ENCODE data around the gene MYBL2. TPM values are rescaled to one million over a fixed set of nuclear protein-coding genes. Genes with fewer than 3 reads are reported as not detected.

MYBL2 gene
- total RNA-seq: 10 to 100 TPM in 1 of 2 donors, 1 to 10 TPM in 1; 6.1 to 10.5 TPM
- polyA plus RNA-seq (ENCODE audit: insufficient read length in 6 of 6): 10 to 100 TPM; 15.5 to 37.5 (median 22.7) TPM
- long read RNA-seq, donor 1, partial matches to known transcripts: 0 of 5 reads
- long read RNA-seq, donor 1, other reads (novel, unspliced or antisense): 0 of 5 reads
- long read RNA-seq, donor 2, partial matches to known transcripts: 0 of 3 reads
- long read RNA-seq, donor 2, other reads (novel, unspliced or antisense): 0 of 3 reads
- long read RNA-seq, donor 3, partial matches to known transcripts: 0 of 3 reads
- long read RNA-seq, donor 3, other reads (novel, unspliced or antisense): 0 of 3 reads
- long read RNA-seq, donor 4, partial matches to known transcripts: 2 of 3 reads
- long read RNA-seq, donor 4, other reads (novel, unspliced or antisense): 0 of 3 reads
- long read RNA-seq, donor 5, partial matches to known transcripts: 0 of 3 reads
- long read RNA-seq, donor 5, other reads (novel, unspliced or antisense): 0 of 3 reads
- long read RNA-seq, donor 6, partial matches to known transcripts: 0 of 4 reads
- long read RNA-seq, donor 6, other reads (novel, unspliced or antisense): 0 of 4 reads
- long read RNA-seq, donor 7, partial matches to known transcripts: 0 of 3 reads
- long read RNA-seq, donor 7, other reads (novel, unspliced or antisense): 0 of 3 reads
- long read RNA-seq, donor 8, partial matches to known transcripts: 0 of 4 reads
- long read RNA-seq, donor 8, other reads (novel, unspliced or antisense): 0 of 4 reads
- long read RNA-seq, donor 9: 0 reads
- long read RNA-seq, donor 10, partial matches to known transcripts: 1 of 1 reads
- long read RNA-seq, donor 10, other reads (novel, unspliced or antisense): 0 of 1 reads
- long read RNA-seq, donor 11, partial matches to known transcripts: 0 of 1 reads
- long read RNA-seq, donor 11, other reads (novel, unspliced or antisense): 0 of 1 reads
- long read RNA-seq, donor 12, partial matches to known transcripts: 0 of 4 reads
- long read RNA-seq, donor 12, other reads (novel, unspliced or antisense): 0 of 4 reads

DNA sequence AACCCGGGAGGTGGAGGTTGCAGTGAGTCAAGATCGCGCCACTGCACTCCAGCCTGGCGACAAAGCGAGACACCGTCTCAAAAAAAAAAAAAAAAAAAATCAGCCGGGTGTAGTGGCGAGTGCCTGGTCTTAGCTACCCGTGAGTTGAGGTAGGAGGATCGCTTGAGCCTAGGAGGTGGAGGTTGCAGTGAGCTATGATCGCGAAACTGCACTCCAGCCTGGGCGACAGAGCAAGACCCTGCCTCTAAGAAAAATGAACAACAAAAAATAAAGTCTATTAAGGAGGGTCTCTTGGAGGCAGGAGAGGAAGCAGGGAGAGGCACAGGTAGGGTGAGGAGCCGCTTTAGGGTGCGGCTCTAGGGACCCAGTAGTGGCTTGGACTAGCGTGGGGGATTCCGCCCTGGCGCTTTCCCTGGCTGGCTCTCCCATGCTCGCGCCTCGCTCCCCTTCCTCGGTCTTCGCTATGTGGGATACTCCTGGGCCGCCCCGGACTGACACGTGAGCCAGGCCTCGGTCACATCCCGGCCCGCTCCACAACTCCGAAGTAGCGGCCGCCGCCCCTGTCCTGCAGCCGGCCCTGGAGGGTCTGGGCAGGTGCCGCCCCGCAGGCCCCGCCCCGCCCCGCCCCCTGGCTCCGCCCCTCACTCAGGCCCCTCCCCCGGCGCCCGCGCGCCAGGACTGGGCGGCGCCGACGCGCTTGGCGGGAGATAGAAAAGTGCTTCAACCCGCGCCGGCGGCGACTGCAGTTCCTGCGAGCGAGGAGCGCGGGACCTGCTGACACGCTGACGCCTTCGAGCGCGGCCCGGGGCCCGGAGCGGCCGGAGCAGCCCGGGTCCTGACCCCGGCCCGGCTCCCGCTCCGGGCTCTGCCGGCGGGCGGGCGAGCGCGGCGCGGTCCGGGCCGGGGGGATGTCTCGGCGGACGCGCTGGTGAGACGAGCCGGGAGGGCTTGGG is at the start of gene MYBL2:
MYBL2 (plus strand) TSS at position 739 of the 953 bp plus-strand sequence; CDS start at position 909, 170 bp downstream.
- TF ChIP-seq, protein P1, sequence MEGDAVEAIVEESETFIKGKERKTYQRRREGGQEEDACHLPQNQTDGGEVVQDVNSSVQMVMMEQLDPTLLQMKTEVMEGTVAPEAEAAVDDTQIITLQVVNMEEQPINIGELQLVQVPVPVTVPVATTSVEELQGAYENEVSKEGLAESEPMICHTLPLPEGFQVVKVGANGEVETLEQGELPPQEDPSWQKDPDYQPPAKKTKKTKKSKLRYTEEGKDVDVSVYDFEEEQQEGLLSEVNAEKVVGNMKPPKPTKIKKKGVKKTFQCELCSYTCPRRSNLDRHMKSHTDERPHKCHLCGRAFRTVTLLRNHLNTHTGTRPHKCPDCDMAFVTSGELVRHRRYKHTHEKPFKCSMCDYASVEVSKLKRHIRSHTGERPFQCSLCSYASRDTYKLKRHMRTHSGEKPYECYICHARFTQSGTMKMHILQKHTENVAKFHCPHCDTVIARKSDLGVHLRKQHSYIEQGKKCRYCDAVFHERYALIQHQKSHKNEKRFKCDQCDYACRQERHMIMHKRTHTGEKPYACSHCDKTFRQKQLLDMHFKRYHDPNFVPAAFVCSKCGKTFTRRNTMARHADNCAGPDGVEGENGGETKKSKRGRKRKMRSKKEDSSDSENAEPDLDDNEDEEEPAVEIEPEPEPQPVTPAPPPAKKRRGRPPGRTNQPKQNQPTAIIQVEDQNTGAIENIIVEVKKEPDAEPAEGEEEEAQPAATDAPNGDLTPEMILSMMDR (IDR thresholded peaks at IDR 0.05): no peak
- no peak within 1 kb of the TSS for H3K27ac ChIP-seq
- peak; percentile 25 to 93 (median 62) for DNase-seq
- H3K9me3 ChIP-seq: no peaks in the 10 kb centered on the region
- H3K4me1 ChIP-seq: peaks cover 6 to 18% of the 10 kb centered on the region in 2 donors
- H3K27me3 ChIP-seq: peaks cover 0 to 64% of the 10 kb centered on the region in 2 donors
- H3K4me3 ChIP-seq: peak within 1 kb of the TSS; percentile 14 to 46
- peak; percentile 96 for ATAC-seq
- intact Hi-C loops (cut with DNase I): no loop called here
- no peaks in the 10 kb centered on the region for H3K36me3 ChIP-seq

DNA sequence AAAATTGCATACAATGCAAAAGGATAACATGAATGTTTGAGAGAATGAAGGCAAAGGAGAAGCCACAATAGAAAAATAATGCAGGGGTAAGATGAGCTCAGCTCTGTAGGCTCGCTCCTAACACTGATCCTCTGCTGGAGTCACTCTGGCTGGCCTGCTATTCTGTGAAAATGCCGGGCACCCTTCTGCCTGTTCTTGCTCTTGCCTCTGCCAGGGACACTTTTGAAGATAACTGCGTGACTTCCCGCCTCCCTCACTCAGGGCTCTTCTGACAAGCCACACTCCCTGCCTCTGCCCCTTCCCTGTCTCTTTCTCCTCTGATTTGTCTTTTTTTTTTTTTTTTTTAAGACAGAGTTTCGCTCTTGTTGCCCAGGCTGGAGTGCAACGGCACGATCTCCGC is 35.3 kb upstream of the MYBL2 start:
- Histone ChIP-seq H3K4me3 (no peak overlapping the region), H3K9me3 (no peaks in the 10 kb centered on the region)
- ATAC-seq: no peak

DNA sequence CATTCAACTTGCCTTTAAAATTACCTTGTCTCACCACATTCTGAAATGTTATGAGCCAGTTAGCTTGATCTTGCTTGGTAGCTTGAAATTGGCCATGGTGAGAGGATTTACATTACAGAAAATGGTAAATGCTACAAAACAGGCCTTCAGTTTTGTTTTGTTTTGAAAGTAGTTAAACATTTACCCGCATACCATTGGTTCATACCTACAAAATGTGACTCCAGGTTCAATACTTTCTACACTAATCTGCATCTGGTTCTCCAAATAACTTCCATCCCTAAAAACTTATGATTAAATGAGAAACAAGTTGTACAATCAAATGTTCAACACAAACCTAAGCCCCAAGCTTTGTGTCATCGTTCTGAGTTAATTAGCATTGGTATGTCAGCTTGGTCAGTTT is 30.5 kb upstream of the MYBL2 start:
- TF ChIP-seq, protein P1 (IDR thresholded peaks at IDR 0.05): no peak
- no peaks in the 10 kb centered on the region for H3K9me3 ChIP-seq
- H3K27ac ChIP-seq: no peak overlapping the region
- no peaks in the 10 kb centered on the region for H3K27me3 ChIP-seq
- H3K4me3 ChIP-seq: no peak overlapping the region
- ATAC-seq (no peak), DNase-seq (no peak)
- H3K36me3 ChIP-seq: peaks cover 0 to 73% of the 10 kb centered on the region in 2 donors
- intact Hi-C loops (cut with DNase I): no loop called here
- H3K4me1 ChIP-seq: no peaks in the 10 kb centered on the region

More for the DNA sequence above, 35.3 kb upstream of the MYBL2 start:
- Histone ChIP-seq H3K27ac (no peak overlapping the region), H3K27me3 (no peaks in the 10 kb centered on the region), H3K36me3 (peaks cover 0 to 64% of the 10 kb centered on the region in 2 donors), H3K4me1 (no peaks in the 10 kb centered on the region)
- no peak for DNase-seq
- intact Hi-C loops (cut with DNase I): no loop called here
- TF ChIP-seq, protein P1 (IDR thresholded peaks at IDR 0.05): no peak

DNA sequence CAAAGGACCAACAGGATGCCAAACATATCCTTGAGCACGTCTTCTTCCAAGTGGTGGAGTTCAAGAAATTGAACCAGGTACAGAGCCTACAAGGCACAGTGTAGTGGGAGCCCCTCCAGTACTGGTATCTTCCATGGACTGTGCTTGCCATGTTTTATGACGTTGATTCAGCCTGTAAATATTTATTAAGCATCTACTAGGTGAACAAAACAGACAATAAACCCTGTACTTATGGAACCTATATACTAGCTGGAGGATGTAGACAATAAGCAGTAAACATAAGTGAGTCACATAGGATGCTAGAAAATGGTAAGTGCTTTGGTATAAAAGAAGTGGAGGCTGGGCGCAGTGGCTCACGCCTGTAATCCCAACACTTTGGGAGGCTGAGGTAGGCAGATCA is 24.4 kb upstream of the MYBL2 start:
- intact Hi-C loops (cut with DNase I): no loop called here

More for the DNA sequence above, 24.4 kb upstream of the MYBL2 start:
- Histone ChIP-seq H3K9me3 (no peaks in the 10 kb centered on the region), H3K4me3 (no peak overlapping the region), H3K27me3 (no peaks in the 10 kb centered on the region), H3K27ac (no peak overlapping the region), H3K36me3 (peaks cover 0 to 63% of the 10 kb centered on the region in 2 donors), H3K4me1 (no peaks in the 10 kb centered on the region)
- ATAC-seq (no peak), DNase-seq (no peak)
- TF ChIP-seq, protein P1 (IDR thresholded peaks at IDR 0.05): no peak

Measured in left lung (tissue), 14 donors.